ENCODE results near the gene SLC15A1. TPM values are rescaled to one million over a fixed set of nuclear protein-coding genes. Genes with fewer than 3 reads are reported as not detected.

The SLC15A1 gene
- total and polyA plus RNA-seq, 9 donors: 0.04 to 14.1 (median 0.21) TPM; not detected in 1

Other genes with a start within 250 kb of the SLC15A1 start
- gene STK24, start 175.6 kb downstream of the SLC15A1 start, total RNA-seq: 36.2 TPM
- gene STK24, start 175.6 kb downstream of the SLC15A1 start, polyA plus RNA-seq (ENCODE audit: insufficient read depth in 1 of 8, insufficient read length in 8 of 8, low replicate concordance in 1 of 8): 10 to 100 TPM; 37.9 to 61.8 (median 46.7) TPM
- 87.8 TPM for gene DOCK9, start 225.4 kb upstream of the SLC15A1 start, total RNA-seq
- 100 to 1,000 TPM in 2 of 8 donors, 10 to 100 TPM in 6; 77.2 to 108 (median 84.2) TPM for gene DOCK9, start 225.4 kb upstream of the SLC15A1 start, polyA plus RNA-seq (ENCODE audit: insufficient read depth in 1 of 8, insufficient read length in 8 of 8, low replicate concordance in 1 of 8)

Measured in muscle of leg (tissue), 9 donors.